ENCODE data around the gene RPS6KA4. TPM values are rescaled to one million over a fixed set of nuclear protein-coding genes. Genes with fewer than 3 reads are reported as not detected.

RPS6KA4 gene
- total RNA-seq, 1 experiment from 2014 or later: 67.3 TPM

GRCh38 chr11:64390558-64390957 lies 31.6 kb downstream of the RPS6KA4 start:
- Histone ChIP-seq H3K4me3 (replicated peaks in 1 of 2; ENCODE audit: low read depth in 1 of 2, low read length in 2 of 2) (no peak overlapping the region), H2AFZ (ENCODE audit: low read depth, low read length, poor library complexity, severe bottlenecking) (no peak overlapping the region), H3K27ac (ENCODE audit: low read depth, low read length) (no peak overlapping the region), H3K79me2 (ENCODE audit: insufficient read depth, low read length) (no peaks in the 10 kb centered on the region), H3K9ac (ENCODE audit: low read length) (no peak overlapping the region), H3K4me2 (ENCODE audit: low read length) (no peak overlapping the region), H3K4me1 (ENCODE audit: control insufficient read depth in 1 of 2, insufficient read depth in 2 of 2, low read length in 2 of 2) (peaks cover 0 to 11% of the 10 kb centered on the region in 2 experiments; a peak in 2 of 4 replicates), H3K9me2 (ENCODE audit: insufficient read depth) (no peaks in the 10 kb centered on the region), H4K20me1 (ENCODE audit: insufficient read depth) (no peaks in the 10 kb centered on the region), H3K9me3 (ENCODE audit: control insufficient read depth in 1 of 2, insufficient read depth in 1 of 2, low read depth in 1 of 2, low read length in 2 of 2) (no peaks in the 10 kb centered on the region), H3K27me3 (ENCODE audit: insufficient read depth, low read length) (no peaks in the 10 kb centered on the region), H3K36me3 (ENCODE audit: control insufficient read depth in 1 of 2, insufficient read depth in 2 of 2, low read length in 2 of 2) (no peaks in the 10 kb centered on the region)
- CTCF ChIA-PET: no interaction called here
- POLR2A ChIA-PET: no interaction called here
- RAD21 ChIA-PET (ENCODE audit: low non-redundant PET in 1 of 2, low total read pairs in 2 of 2, uncharacterized antibody in 2 of 2, unreplicated experiment in 2 of 2): no interaction called here
- ATAC-seq (no peak), DNase-seq (ENCODE audit: low read depth, low spot score) (no peak)
- intact Hi-C loops (cut with micrococcal nuclease): no loop called here
- BruUV-seq (replicated peaks): no TSS peak
- TF ChIP-seq RAD21 (IDR thresholded peaks at IDR 0.05; ENCODE audit: low read depth) (no peak), FOSL1 (IDR thresholded peaks at IDR 0.05; ENCODE audit: low read depth) (no peak), ELF1 (IDR thresholded peaks at IDR 0.05; ENCODE audit: borderline replicate concordance, low read depth) (no peak), ATF3 (IDR thresholded peaks at IDR 0.05) (no peak), EZH2phosphoT487 (IDR thresholded peaks at IDR 0.05; ENCODE audit: borderline replicate concordance) (no peak), POLR2A (IDR thresholded peaks at IDR 0.05; ENCODE audit: borderline replicate concordance, extremely low read depth, insufficient read depth, insufficient read length) (no peak), ZFX (IDR thresholded peaks at IDR 0.05) (no peak), REST (IDR thresholded peaks at IDR 0.05; ENCODE audit: low read depth) (no peak), TCF7L2 (IDR thresholded peaks at IDR 0.05; ENCODE audit: borderline replicate concordance, extremely low read depth, insufficient read depth, insufficient read length) (no peak), SRF (IDR thresholded peaks at IDR 0.05; ENCODE audit: low read depth) (no peak), CBX3 (IDR thresholded peaks at IDR 0.05; ENCODE audit: low read depth) (no peak), YY1 (IDR thresholded peaks at IDR 0.05; ENCODE audit: extremely low read depth, insufficient replicate concordance, low read depth, low read length) (no peak), EGR1 (IDR thresholded peaks at IDR 0.05; ENCODE audit: low read depth) (no peak), ZNF274 (IDR thresholded peaks at IDR 0.05; ENCODE audit: low read depth, low read length) (no peak)

All from HCT116 (cell line).